ENCODE results near the gene ANAPC2.

Gene ANAPC2

GRCh38 chr9:137190315-137190856 lies 2.0 kb upstream of the ANAPC2 start:
- peaks cover 0 to 1% of the 10 kb centered on the region in 2 donors for H3K9me3 ChIP-seq (replicated peaks in 1 of 2; ENCODE audit: control insufficient read depth in 2 of 2, insufficient read depth in 1 of 2, low read depth in 1 of 2, low read length in 2 of 2)
- no peak overlapping the region for H4K8ac ChIP-seq (ENCODE audit: low read depth, low read length)
- H3K27ac ChIP-seq (replicated peaks; ENCODE audit: low read length): no peak overlapping the region
- no peak overlapping the region for H3K4ac ChIP-seq (ENCODE audit: low read length)
- no peak overlapping the region for H2BK12ac ChIP-seq (ENCODE audit: low read length)
- H2AK5ac ChIP-seq (ENCODE audit: low read depth, low read length): no peak overlapping the region
- no peak overlapping the region for H3K23ac ChIP-seq (ENCODE audit: low read depth, low read length, poor library complexity)
- H2AFZ ChIP-seq (ENCODE audit: low read length): no peak overlapping the region
- peaks cover 17 to 21% of the 10 kb centered on the region in 2 donors for H3K4me1 ChIP-seq (ENCODE audit: control insufficient read depth in 2 of 2, insufficient read depth in 1 of 2, low read depth in 1 of 2, low read length in 2 of 2)
- peaks cover 15 to 44% of the 10 kb centered on the region in 2 donors for H3K36me3 ChIP-seq (replicated peaks in 1 of 2; ENCODE audit: control insufficient read depth in 2 of 2, insufficient read depth in 2 of 2, low read length in 2 of 2)
- peak overlapping the region in 1 of 2 donors; percentile 100 for H3K4me3 ChIP-seq (ENCODE audit: low read length in 2 of 2)
- H3K9ac ChIP-seq (ENCODE audit: low read depth, low read length, poor library complexity): no peak overlapping the region
- no peak overlapping the region for H4K91ac ChIP-seq (ENCODE audit: low read depth, low read length, poor library complexity)
- no peak overlapping the region for H3K14ac ChIP-seq (ENCODE audit: low read length)
- peaks cover 42% of the 10 kb centered on the region for H3K79me1 ChIP-seq (ENCODE audit: low read depth, low read length)
- H2BK120ac ChIP-seq (ENCODE audit: low read depth, low read length): no peak overlapping the region
- no peak overlapping the region for H3K18ac ChIP-seq (ENCODE audit: low read length)
- DNase-seq (ENCODE audit: low spot score): no peak
- WGBS, 2 donors (ENCODE audit: extremely low coverage in 2 of 2, insufficient read length in 2 of 2, insufficient replicate concordance in 1 of 2): no CpG with 5 or more reads among the region's 9 CpGs
- peaks cover 0 to 2% (median 0%) of the 10 kb centered on the region in 3 experiments for H3K27me3 ChIP-seq (ENCODE audit: control insufficient read depth in 3 of 3, insufficient read depth in 3 of 3, low read depth in 1 of 3, low read length in 3 of 3)
- no peak overlapping the region for H2BK15ac ChIP-seq (ENCODE audit: low read length)
- H3K4me2 ChIP-seq (ENCODE audit: insufficient read depth, low read length, poor library complexity, severe bottlenecking): no peak overlapping the region
- no peak overlapping the region for H2BK5ac ChIP-seq (ENCODE audit: low read length)

GRCh38 chr9:137189297-137190295 lies 1.2 kb upstream of the ANAPC2 start:
- H2BK5ac ChIP-seq (ENCODE audit: low read length): no peak overlapping the region
- peaks cover 15 to 52% of the 10 kb centered on the region in 2 donors for H3K36me3 ChIP-seq (replicated peaks in 1 of 2; ENCODE audit: control insufficient read depth in 2 of 2, insufficient read depth in 2 of 2, low read length in 2 of 2)
- peak overlapping the region; percentile 95 for H3K23ac ChIP-seq (ENCODE audit: low read depth, low read length, poor library complexity)
- H3K4me1 ChIP-seq (ENCODE audit: control insufficient read depth in 2 of 2, insufficient read depth in 1 of 2, low read depth in 1 of 2, low read length in 2 of 2): peaks cover 17% of the 10 kb centered on the region in 2 donors
- peak overlapping the region; percentile 99 to 100 for H3K4me3 ChIP-seq (ENCODE audit: low read length in 2 of 2)
- H3K18ac ChIP-seq (ENCODE audit: low read length): no peak overlapping the region
- no peak overlapping the region for H3K14ac ChIP-seq (ENCODE audit: low read length)
- H3K4me2 ChIP-seq (ENCODE audit: insufficient read depth, low read length, poor library complexity, severe bottlenecking): peak overlapping the region; percentile 93
- peaks cover 0 to 1% of the 10 kb centered on the region in 2 donors for H3K9me3 ChIP-seq (replicated peaks in 1 of 2; ENCODE audit: control insufficient read depth in 2 of 2, insufficient read depth in 1 of 2, low read depth in 1 of 2, low read length in 2 of 2)
- no peak for DNase-seq (ENCODE audit: low spot score)
- no peak overlapping the region for H2BK15ac ChIP-seq (ENCODE audit: low read length)
- H3K9ac ChIP-seq (ENCODE audit: low read depth, low read length, poor library complexity): peak overlapping the region; percentile 93
- H3K27me3 ChIP-seq (ENCODE audit: control insufficient read depth in 3 of 3, insufficient read depth in 3 of 3, low read depth in 1 of 3, low read length in 3 of 3): peaks cover 0 to 2% (median 0%) of the 10 kb centered on the region in 3 experiments
- H3K79me1 ChIP-seq (ENCODE audit: low read depth, low read length): peaks cover 37% of the 10 kb centered on the region
- WGBS, 2 donors (ENCODE audit: extremely low coverage in 2 of 2, insufficient read length in 2 of 2, insufficient replicate concordance in 1 of 2): no CpG with 5 or more reads among the region's 23 CpGs
- peak overlapping the region; percentile 84 for H2AK5ac ChIP-seq (ENCODE audit: low read depth, low read length)
- no peak overlapping the region for H2BK120ac ChIP-seq (ENCODE audit: low read depth, low read length)
- no peak overlapping the region for H2BK12ac ChIP-seq (ENCODE audit: low read length)
- peak overlapping the region; percentile 95 for H2AFZ ChIP-seq (ENCODE audit: low read length)
- no peak overlapping the region for H3K4ac ChIP-seq (ENCODE audit: low read length)
- H3K27ac ChIP-seq (replicated peaks; ENCODE audit: low read length): no peak overlapping the region
- no peak overlapping the region for H4K91ac ChIP-seq (ENCODE audit: low read depth, low read length, poor library complexity)
- H4K8ac ChIP-seq (ENCODE audit: low read depth, low read length): no peak overlapping the region

GRCh38 chr9:137188086-137188489 lies 272 bp downstream of the ANAPC2 start:
- H2AFZ ChIP-seq (ENCODE audit: low read length): peak overlapping the region; percentile 95
- no peak overlapping the region for H2BK120ac ChIP-seq (ENCODE audit: low read depth, low read length)
- H3K9ac ChIP-seq (ENCODE audit: low read depth, low read length, poor library complexity): peak overlapping the region; percentile 95
- peak overlapping the region; percentile 98 for H4K8ac ChIP-seq (ENCODE audit: low read depth, low read length)
- H3K4me2 ChIP-seq (ENCODE audit: insufficient read depth, low read length, poor library complexity, severe bottlenecking): peak overlapping the region; percentile 94
- H3K18ac ChIP-seq (ENCODE audit: low read length): peak overlapping the region; percentile 89
- H3K14ac ChIP-seq (ENCODE audit: low read length): peak overlapping the region; percentile 82
- H3K4ac ChIP-seq (ENCODE audit: low read length): peak overlapping the region; percentile 78
- WGBS, 2 donors (ENCODE audit: extremely low coverage in 2 of 2, insufficient read length in 2 of 2, insufficient replicate concordance in 1 of 2): no CpG with 5 or more reads among the region's 31 CpGs
- peaks cover 0 to 1% of the 10 kb centered on the region in 2 donors for H3K9me3 ChIP-seq (replicated peaks in 1 of 2; ENCODE audit: control insufficient read depth in 2 of 2, insufficient read depth in 1 of 2, low read depth in 1 of 2, low read length in 2 of 2)
- peak overlapping the region; percentile 93 for H2AK5ac ChIP-seq (ENCODE audit: low read depth, low read length)
- H3K23ac ChIP-seq (ENCODE audit: low read depth, low read length, poor library complexity): peak overlapping the region; percentile 95
- peaks cover 24 to 67% of the 10 kb centered on the region in 2 donors for H3K36me3 ChIP-seq (replicated peaks in 1 of 2; ENCODE audit: control insufficient read depth in 2 of 2, insufficient read depth in 2 of 2, low read length in 2 of 2)
- H2BK5ac ChIP-seq (ENCODE audit: low read length): peak overlapping the region; percentile 78
- no peak overlapping the region for H3K27ac ChIP-seq (replicated peaks; ENCODE audit: low read length)
- no peak overlapping the region for H2BK12ac ChIP-seq (ENCODE audit: low read length)
- peaks cover 28% of the 10 kb centered on the region for H3K79me1 ChIP-seq (ENCODE audit: low read depth, low read length)
- peak overlapping the region; percentile 99 to 100 for H3K4me3 ChIP-seq (ENCODE audit: low read length in 2 of 2)
- H3K4me1 ChIP-seq (ENCODE audit: control insufficient read depth in 2 of 2, insufficient read depth in 1 of 2, low read depth in 1 of 2, low read length in 2 of 2): peaks cover 12 to 17% of the 10 kb centered on the region in 2 donors
- peaks cover 0 to 2% (median 0%) of the 10 kb centered on the region in 3 experiments for H3K27me3 ChIP-seq (ENCODE audit: control insufficient read depth in 3 of 3, insufficient read depth in 3 of 3, low read depth in 1 of 3, low read length in 3 of 3)
- H4K91ac ChIP-seq (ENCODE audit: low read depth, low read length, poor library complexity): no peak overlapping the region
- no peak for DNase-seq (ENCODE audit: low spot score)
- no peak overlapping the region for H2BK15ac ChIP-seq (ENCODE audit: low read length)

GRCh38 chr9:137187386-137187785 lies 974 bp downstream of the ANAPC2 start:
- H4K8ac ChIP-seq (ENCODE audit: low read depth, low read length): no peak overlapping the region
- H3K4me1 ChIP-seq (ENCODE audit: control insufficient read depth in 2 of 2, insufficient read depth in 1 of 2, low read depth in 1 of 2, low read length in 2 of 2): peaks cover 12 to 17% of the 10 kb centered on the region in 2 donors
- H3K79me1 ChIP-seq (ENCODE audit: low read depth, low read length): peaks cover 27% of the 10 kb centered on the region
- no peak overlapping the region for H3K18ac ChIP-seq (ENCODE audit: low read length)
- no peak overlapping the region for H3K14ac ChIP-seq (ENCODE audit: low read length)
- no peak overlapping the region for H2BK12ac ChIP-seq (ENCODE audit: low read length)
- H2AK5ac ChIP-seq (ENCODE audit: low read depth, low read length): no peak overlapping the region
- no peak overlapping the region for H3K4ac ChIP-seq (ENCODE audit: low read length)
- H4K91ac ChIP-seq (ENCODE audit: low read depth, low read length, poor library complexity): no peak overlapping the region
- H3K4me2 ChIP-seq (ENCODE audit: insufficient read depth, low read length, poor library complexity, severe bottlenecking): peak overlapping the region; percentile 94
- no CpG with 5 or more reads among the region's 15 CpGs for WGBS, 2 donors (ENCODE audit: extremely low coverage in 2 of 2, insufficient read length in 2 of 2, insufficient replicate concordance in 1 of 2)
- H3K9me3 ChIP-seq (replicated peaks in 1 of 2; ENCODE audit: control insufficient read depth in 2 of 2, insufficient read depth in 1 of 2, low read depth in 1 of 2, low read length in 2 of 2): peaks cover 0 to 1% of the 10 kb centered on the region in 2 donors
- H3K36me3 ChIP-seq (replicated peaks in 1 of 2; ENCODE audit: control insufficient read depth in 2 of 2, insufficient read depth in 2 of 2, low read length in 2 of 2): peaks cover 30 to 72% of the 10 kb centered on the region in 2 donors
- no peak overlapping the region for H2BK120ac ChIP-seq (ENCODE audit: low read depth, low read length)
- no peak overlapping the region for H2AFZ ChIP-seq (ENCODE audit: low read length)
- peak overlapping the region; percentile 99 to 100 for H3K4me3 ChIP-seq (ENCODE audit: low read length in 2 of 2)
- no peak for DNase-seq (ENCODE audit: low spot score)
- H3K27ac ChIP-seq (replicated peaks; ENCODE audit: low read length): no peak overlapping the region
- no peak overlapping the region for H2BK5ac ChIP-seq (ENCODE audit: low read length)
- no peak overlapping the region for H2BK15ac ChIP-seq (ENCODE audit: low read length)
- peaks cover 0 to 2% (median 0%) of the 10 kb centered on the region in 3 experiments for H3K27me3 ChIP-seq (ENCODE audit: control insufficient read depth in 3 of 3, insufficient read depth in 3 of 3, low read depth in 1 of 3, low read length in 3 of 3)
- H3K9ac ChIP-seq (ENCODE audit: low read depth, low read length, poor library complexity): no peak overlapping the region
- no peak overlapping the region for H3K23ac ChIP-seq (ENCODE audit: low read depth, low read length, poor library complexity)

Measured in neuronal stem cell (in vitro differentiated cells).